B cell (primary cell): ENCODE data around the gene ATP1A4.

Experiments
- EZH2 ChIP-seq: IDR thresholded peaks from 2 replicates; pipeline ENCODE4 v1.6.1; 2012; ENCODE audit warnings: borderline replicate concordance, low read depth, mild to moderate bottlenecking, moderate library complexity, low read length; ENCODE audit not compliant: insufficient read depth, poor library complexity, severe bottlenecking
- TF ChIP-seq, protein P1 (sequence below): fragments of 200-600 bp; IDR thresholded peaks from one replicate; pipeline ENCODE4 v1.8.0; 2022; ENCODE audit warnings: antibody characterized with exemption, mild to moderate bottlenecking

DNA sequence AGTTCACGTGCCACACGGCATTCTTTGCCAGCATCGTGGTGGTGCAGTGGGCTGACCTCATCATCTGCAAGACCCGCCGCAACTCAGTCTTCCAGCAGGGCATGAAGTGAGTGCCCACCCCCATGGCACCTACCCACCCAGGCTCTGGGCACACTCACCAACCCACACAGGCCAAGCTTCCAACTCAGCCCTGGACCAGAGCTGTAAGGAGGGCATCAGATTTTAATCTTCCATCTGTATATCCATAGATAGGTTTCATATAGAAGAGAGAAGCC, 14.5 kb upstream of the ATP1A4 start:
- TF ChIP-seq, protein P1, sequence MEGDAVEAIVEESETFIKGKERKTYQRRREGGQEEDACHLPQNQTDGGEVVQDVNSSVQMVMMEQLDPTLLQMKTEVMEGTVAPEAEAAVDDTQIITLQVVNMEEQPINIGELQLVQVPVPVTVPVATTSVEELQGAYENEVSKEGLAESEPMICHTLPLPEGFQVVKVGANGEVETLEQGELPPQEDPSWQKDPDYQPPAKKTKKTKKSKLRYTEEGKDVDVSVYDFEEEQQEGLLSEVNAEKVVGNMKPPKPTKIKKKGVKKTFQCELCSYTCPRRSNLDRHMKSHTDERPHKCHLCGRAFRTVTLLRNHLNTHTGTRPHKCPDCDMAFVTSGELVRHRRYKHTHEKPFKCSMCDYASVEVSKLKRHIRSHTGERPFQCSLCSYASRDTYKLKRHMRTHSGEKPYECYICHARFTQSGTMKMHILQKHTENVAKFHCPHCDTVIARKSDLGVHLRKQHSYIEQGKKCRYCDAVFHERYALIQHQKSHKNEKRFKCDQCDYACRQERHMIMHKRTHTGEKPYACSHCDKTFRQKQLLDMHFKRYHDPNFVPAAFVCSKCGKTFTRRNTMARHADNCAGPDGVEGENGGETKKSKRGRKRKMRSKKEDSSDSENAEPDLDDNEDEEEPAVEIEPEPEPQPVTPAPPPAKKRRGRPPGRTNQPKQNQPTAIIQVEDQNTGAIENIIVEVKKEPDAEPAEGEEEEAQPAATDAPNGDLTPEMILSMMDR = no peak
- no peak for TF ChIP-seq EZH2
